Dendritic cell treated with granulocyte-macrophage colony-stimulating factor and Interleukin-4, amounts not matched to agents 40 ng/mL and 50 ng/mL, for 4 days (primary cell): ENCODE results near the gene FOXL3.
"Not testable (repeated sequence)": the region's sequence is repeated elsewhere in the genome, so short reads cannot be mapped to it uniquely, and the experiment has no call there.

Source experiments
- H3K27ac Mint-ChIP-seq: one replicate; pipeline ENCODE4 v1.8.0; 2022; ENCODE audit warnings: mild to moderate bottlenecking, mixed read lengths
- H3K27me3 Mint-ChIP-seq: one replicate; pipeline ENCODE4 v1.8.0; 2022; ENCODE audit warnings: mild to moderate bottlenecking, mixed read lengths
- H3K36me3 Mint-ChIP-seq: one replicate; pipeline ENCODE4 v1.8.0; 2022; ENCODE audit warnings: low read depth, mixed read lengths
- H3K4me1 Mint-ChIP-seq: one replicate; pipeline ENCODE4 v1.8.0; 2022; ENCODE audit warnings: low read depth, mixed read lengths
- H3K4me3 Mint-ChIP-seq: one replicate; pipeline ENCODE4 v1.8.0; 2022; ENCODE audit warnings: mild to moderate bottlenecking, moderate library complexity, mixed read lengths
- H3K9me3 Mint-ChIP-seq: one replicate; pipeline ENCODE4 v1.8.0; 2022; ENCODE audit warnings: mixed read lengths
- intact Hi-C: fragments of 100-400 bp; cut with micrococcal nuclease; formaldehyde crosslinking; loops from one replicate; pipeline ENCODE4 v1.15.0; 2022

Gene FOXL3

GRCh38 chr7:294440-295154 is 4.6 kb downstream of the FOXL3 start:
- H3K4me1 Mint-ChIP-seq = no peaks in the 10 kb centered on the region
- H3K27me3 Mint-ChIP-seq = peaks cover 41% of the 10 kb centered on the region
- no peak overlapping the region for H3K27ac Mint-ChIP-seq
- H3K4me3 Mint-ChIP-seq = no peak overlapping the region
- no peaks in the 10 kb centered on the region for H3K9me3 Mint-ChIP-seq
- intact Hi-C loops = no loop called here
- no peaks in the 10 kb centered on the region for H3K36me3 Mint-ChIP-seq

- intact Hi-C loops = no loop called here
- Mint-ChIP-seq H3K27ac (no peak overlapping the region), H3K4me3 (no peak overlapping the region), H3K4me1 (no peaks in the 10 kb centered on the region), H3K36me3 (no peaks in the 10 kb centered on the region), H3K9me3 (no peaks in the 10 kb centered on the region), H3K27me3 (peaks cover 34% of the 10 kb centered on the region)
Measured at GRCh38 chr7:295155-296154, 5.5 kb downstream of the FOXL3 start.

- Mint-ChIP-seq H3K4me1 (no peaks in the 10 kb centered on the region), H3K4me3 (no peak overlapping the region), H3K27me3 (peaks cover 29% of the 10 kb centered on the region), H3K27ac (no peak overlapping the region), H3K9me3 (no peaks in the 10 kb centered on the region), H3K36me3 (no peaks in the 10 kb centered on the region)
- intact Hi-C loops = no loop called here
Measured at GRCh38 chr7:296373-296945, 6.5 kb downstream of the FOXL3 start.

GRCh38 chr7:297141-297540 is 7.2 kb downstream of the FOXL3 start:
- H3K4me1 Mint-ChIP-seq, intact Hi-C loops, H3K9me3 Mint-ChIP-seq, H3K27ac Mint-ChIP-seq, H3K4me3 Mint-ChIP-seq, H3K36me3 Mint-ChIP-seq: not testable (repeated sequence)
- H3K27me3 Mint-ChIP-seq = peaks cover 22% of the 10 kb centered on the region

- Mint-ChIP-seq H3K27ac (no peak overlapping the region), H3K4me1 (no peaks in the 10 kb centered on the region), H3K27me3 (peaks cover 17% of the 10 kb centered on the region), H3K9me3 (no peaks in the 10 kb centered on the region), H3K4me3 (no peak overlapping the region), H3K36me3 (no peaks in the 10 kb centered on the region)
- intact Hi-C loops = no loop called here
Measured at GRCh38 chr7:297611-298374, 7.8 kb downstream of the FOXL3 start.

GRCh38 chr7:298375-298702 is 8.4 kb downstream of the FOXL3 start:
- no peak overlapping the region for H3K27ac Mint-ChIP-seq
- no peaks in the 10 kb centered on the region for H3K36me3 Mint-ChIP-seq
- H3K9me3 Mint-ChIP-seq = no peaks in the 10 kb centered on the region
- H3K27me3 Mint-ChIP-seq = peaks cover 12% of the 10 kb centered on the region
- H3K4me1 Mint-ChIP-seq = no peaks in the 10 kb centered on the region
- intact Hi-C loops = no loop called here
- no peak overlapping the region for H3K4me3 Mint-ChIP-seq

GRCh38 chr7:298743-299142 is 8.8 kb downstream of the FOXL3 start:
- H3K4me1 Mint-ChIP-seq = no peaks in the 10 kb centered on the region
- no peaks in the 10 kb centered on the region for H3K36me3 Mint-ChIP-seq
- H3K27ac Mint-ChIP-seq = no peak overlapping the region
- peaks cover 10% of the 10 kb centered on the region for H3K27me3 Mint-ChIP-seq
- H3K9me3 Mint-ChIP-seq = no peaks in the 10 kb centered on the region
- intact Hi-C loops = no loop called here
- no peak overlapping the region for H3K4me3 Mint-ChIP-seq

- Mint-ChIP-seq H3K27me3 (peaks cover 6% of the 10 kb centered on the region), H3K4me3 (no peak overlapping the region), H3K27ac (no peak overlapping the region), H3K4me1 (no peaks in the 10 kb centered on the region), H3K36me3 (no peaks in the 10 kb centered on the region), H3K9me3 (peaks cover 2% of the 10 kb centered on the region)
- intact Hi-C loops = no loop called here
Measured at GRCh38 chr7:299169-299568, 9.2 kb downstream of the FOXL3 start.

GRCh38 chr7:299628-300027 is 9.7 kb downstream of the FOXL3 start:
- intact Hi-C loops = no loop called here
- H3K36me3 Mint-ChIP-seq = no peaks in the 10 kb centered on the region
- H3K27ac Mint-ChIP-seq = no peak overlapping the region
- peaks cover 6% of the 10 kb centered on the region for H3K9me3 Mint-ChIP-seq
- H3K27me3 Mint-ChIP-seq = peaks cover 6% of the 10 kb centered on the region
- H3K4me3 Mint-ChIP-seq = no peak overlapping the region
- no peaks in the 10 kb centered on the region for H3K4me1 Mint-ChIP-seq

- H3K4me1 Mint-ChIP-seq = no peaks in the 10 kb centered on the region
Measured at GRCh38 chr7:300048-300447, 10.1 kb downstream of the FOXL3 start.

GRCh38 chr7:300546-301290 is 10.7 kb downstream of the FOXL3 start:
- intact Hi-C loops = no loop called here
- Mint-ChIP-seq H3K4me3 (no peak overlapping the region), H3K36me3 (no peaks in the 10 kb centered on the region), H3K4me1 (no peaks in the 10 kb centered on the region), H3K9me3 (peaks cover 8% of the 10 kb centered on the region), H3K27me3 (peaks cover 3% of the 10 kb centered on the region), H3K27ac (no peak overlapping the region)

More at GRCh38 chr7:300048-300447, 10.1 kb downstream of the FOXL3 start:
- no peaks in the 10 kb centered on the region for H3K36me3 Mint-ChIP-seq
- intact Hi-C loops = no loop called here
- H3K9me3 Mint-ChIP-seq = peaks cover 8% of the 10 kb centered on the region
- H3K27ac Mint-ChIP-seq = no peak overlapping the region
- H3K4me3 Mint-ChIP-seq = no peak overlapping the region
- H3K27me3 Mint-ChIP-seq = peaks cover 3% of the 10 kb centered on the region

- Mint-ChIP-seq H3K27me3 (peaks cover 2% of the 10 kb centered on the region), H3K9me3 (peaks cover 8% of the 10 kb centered on the region)
Measured at GRCh38 chr7:301291-302053, 11.5 kb downstream of the FOXL3 start.

More at GRCh38 chr7:301291-302053, 11.5 kb downstream of the FOXL3 start:
- Mint-ChIP-seq H3K36me3 (no peaks in the 10 kb centered on the region), H3K4me3 (no peak overlapping the region), H3K4me1 (no peaks in the 10 kb centered on the region), H3K27ac (no peak overlapping the region)
- intact Hi-C loops = no loop called here
